Endothelial cell (in vitro differentiated cells): ENCODE data around the gene LRSAM1. TPM values are rescaled to one million over a fixed set of nuclear protein-coding genes. Genes with fewer than 3 reads are reported as not detected.

Experiments used
- DNase-seq: peaks from one replicate; pipeline ENCODE4 v3.0.0; 2021; ENCODE audit warnings: low spot score
- H3K27ac Mint-ChIP-seq: one replicate; pipeline ENCODE4 v1.8.0; 2021; ENCODE audit warnings: mixed read lengths, inconsistent platforms; ENCODE audit not compliant: unreplicated experiment
- H3K27me3 Mint-ChIP-seq: one replicate; pipeline ENCODE4 v1.8.0; 2021; ENCODE audit warnings: mild to moderate bottlenecking, moderate library complexity, mixed read lengths, inconsistent platforms; ENCODE audit not compliant: unreplicated experiment
- H3K36me3 Mint-ChIP-seq: one replicate; pipeline ENCODE4 v1.8.0; 2021; ENCODE audit warnings: mild to moderate bottlenecking, low read depth, mixed read lengths, inconsistent platforms; ENCODE audit not compliant: unreplicated experiment
- H3K4me1 Mint-ChIP-seq: one replicate; pipeline ENCODE4 v1.8.0; 2021; ENCODE audit warnings: mild to moderate bottlenecking, mixed read lengths, inconsistent platforms; ENCODE audit not compliant: unreplicated experiment
- H3K4me3 Mint-ChIP-seq: one replicate; pipeline ENCODE4 v1.8.0; 2021; ENCODE audit warnings: mild to moderate bottlenecking, mixed read lengths, inconsistent platforms; ENCODE audit not compliant: unreplicated experiment
- H3K9me3 Mint-ChIP-seq: one replicate; pipeline ENCODE4 v1.8.0; 2021; ENCODE audit warnings: mixed read lengths, inconsistent platforms; ENCODE audit not compliant: unreplicated experiment
- total RNA-seq: library from RNA; stranded (reverse); fragmentation: NEBNext Ultra II Directional; extraction: Animal tissue kit (Norgen Biotek cat#: 25700); gene quantifications from one replicate; pipeline ENCODE4 v1.2.1, GENCODE V29; 2021; ENCODE audit not compliant: unreplicated experiment
- TF ChIP-seq, protein P1 (sequence below): fragments of 200-600 bp; sonication (generic); IDR thresholded peaks from one replicate; pipeline ENCODE4 v1.5.0; 2021; ENCODE audit warnings: antibody characterized with exemption; ENCODE audit not compliant: unreplicated experiment

The LRSAM1 gene
- total RNA-seq, 1 donor from 2014 or later: 22.6 TPM

DNA sequence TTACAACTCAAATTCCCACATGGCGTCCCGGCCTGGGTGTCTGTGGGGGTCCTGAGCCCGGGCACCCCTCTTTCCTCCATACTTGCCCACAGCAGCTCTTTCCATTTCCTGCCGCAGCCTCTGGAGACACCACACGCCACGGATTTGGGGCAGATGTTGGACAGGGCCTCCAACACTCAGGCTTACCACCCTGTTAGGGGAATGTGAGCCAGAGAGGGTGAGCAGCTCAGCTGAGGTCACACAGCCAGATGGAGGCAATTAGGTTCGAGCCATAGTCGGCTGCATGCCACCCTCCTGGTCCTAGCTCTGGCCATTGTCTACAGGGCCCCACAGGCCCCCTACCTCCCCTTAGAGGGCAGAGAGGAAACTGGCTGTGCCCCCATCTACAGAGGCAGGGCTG is 85.2 kb downstream of the LRSAM1 start:
- H3K9me3 Mint-ChIP-seq: no peaks in the 10 kb centered on the region
- no peak overlapping the region for H3K4me3 Mint-ChIP-seq
- TF ChIP-seq, protein P1, sequence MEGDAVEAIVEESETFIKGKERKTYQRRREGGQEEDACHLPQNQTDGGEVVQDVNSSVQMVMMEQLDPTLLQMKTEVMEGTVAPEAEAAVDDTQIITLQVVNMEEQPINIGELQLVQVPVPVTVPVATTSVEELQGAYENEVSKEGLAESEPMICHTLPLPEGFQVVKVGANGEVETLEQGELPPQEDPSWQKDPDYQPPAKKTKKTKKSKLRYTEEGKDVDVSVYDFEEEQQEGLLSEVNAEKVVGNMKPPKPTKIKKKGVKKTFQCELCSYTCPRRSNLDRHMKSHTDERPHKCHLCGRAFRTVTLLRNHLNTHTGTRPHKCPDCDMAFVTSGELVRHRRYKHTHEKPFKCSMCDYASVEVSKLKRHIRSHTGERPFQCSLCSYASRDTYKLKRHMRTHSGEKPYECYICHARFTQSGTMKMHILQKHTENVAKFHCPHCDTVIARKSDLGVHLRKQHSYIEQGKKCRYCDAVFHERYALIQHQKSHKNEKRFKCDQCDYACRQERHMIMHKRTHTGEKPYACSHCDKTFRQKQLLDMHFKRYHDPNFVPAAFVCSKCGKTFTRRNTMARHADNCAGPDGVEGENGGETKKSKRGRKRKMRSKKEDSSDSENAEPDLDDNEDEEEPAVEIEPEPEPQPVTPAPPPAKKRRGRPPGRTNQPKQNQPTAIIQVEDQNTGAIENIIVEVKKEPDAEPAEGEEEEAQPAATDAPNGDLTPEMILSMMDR: no peak
- H3K27me3 Mint-ChIP-seq: peaks cover 12% of the 10 kb centered on the region
- no peak overlapping the region for H3K27ac Mint-ChIP-seq
- DNase-seq: no peak
- H3K4me1 Mint-ChIP-seq: peaks cover 34% of the 10 kb centered on the region
- peaks cover 11% of the 10 kb centered on the region for H3K36me3 Mint-ChIP-seq

DNA sequence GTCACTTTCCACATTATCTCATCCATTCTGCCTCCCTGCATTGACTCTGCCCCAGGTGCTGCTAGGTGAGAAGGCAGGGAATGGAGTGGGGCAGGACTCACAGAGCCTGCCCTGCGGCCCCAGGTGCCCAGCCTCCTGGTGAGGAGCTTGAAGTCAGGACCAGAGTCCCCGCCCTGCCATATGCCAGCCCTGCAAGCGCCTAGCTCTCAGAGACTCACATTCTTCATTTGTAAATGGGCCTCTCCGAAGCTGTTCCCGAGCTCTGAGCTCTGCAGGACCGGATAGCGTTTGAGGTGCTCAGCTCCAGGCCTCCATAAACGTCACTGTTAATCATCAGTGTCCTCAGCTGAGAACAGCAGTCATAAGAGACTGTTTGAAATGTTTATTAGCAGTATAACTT is 85.7 kb downstream of the LRSAM1 start:
- H3K27ac Mint-ChIP-seq: no peak overlapping the region
- DNase-seq: no peak
- peaks cover 12% of the 10 kb centered on the region for H3K27me3 Mint-ChIP-seq
- TF ChIP-seq, protein P1: no peak
- peaks cover 31% of the 10 kb centered on the region for H3K4me1 Mint-ChIP-seq
- peaks cover 6% of the 10 kb centered on the region for H3K36me3 Mint-ChIP-seq
- H3K9me3 Mint-ChIP-seq: no peaks in the 10 kb centered on the region
- no peak overlapping the region for H3K4me3 Mint-ChIP-seq

DNA sequence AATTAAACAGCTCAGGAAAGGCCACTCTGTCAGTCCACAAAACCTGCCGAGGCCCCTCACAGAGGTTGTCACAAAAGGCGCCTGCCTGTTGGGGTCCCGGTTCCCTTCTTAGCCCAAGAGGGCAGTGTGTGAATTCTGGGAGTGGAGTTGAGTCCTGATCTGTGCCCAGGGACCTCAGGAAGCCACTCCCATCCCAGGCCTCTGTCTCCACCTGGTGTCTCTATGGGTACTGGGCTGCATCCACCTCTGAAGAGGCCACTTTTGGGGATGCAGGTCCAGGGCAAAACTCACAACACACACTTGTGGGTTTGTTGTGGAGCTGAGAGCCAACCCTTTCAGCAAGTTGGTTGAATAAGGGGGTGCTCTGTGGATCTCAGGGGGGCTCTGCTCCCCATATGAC is 86.5 kb downstream of the LRSAM1 start:
- H3K9me3 Mint-ChIP-seq: no peaks in the 10 kb centered on the region
- peaks cover 32% of the 10 kb centered on the region for H3K4me1 Mint-ChIP-seq
- TF ChIP-seq, protein P1: no peak

DNA sequence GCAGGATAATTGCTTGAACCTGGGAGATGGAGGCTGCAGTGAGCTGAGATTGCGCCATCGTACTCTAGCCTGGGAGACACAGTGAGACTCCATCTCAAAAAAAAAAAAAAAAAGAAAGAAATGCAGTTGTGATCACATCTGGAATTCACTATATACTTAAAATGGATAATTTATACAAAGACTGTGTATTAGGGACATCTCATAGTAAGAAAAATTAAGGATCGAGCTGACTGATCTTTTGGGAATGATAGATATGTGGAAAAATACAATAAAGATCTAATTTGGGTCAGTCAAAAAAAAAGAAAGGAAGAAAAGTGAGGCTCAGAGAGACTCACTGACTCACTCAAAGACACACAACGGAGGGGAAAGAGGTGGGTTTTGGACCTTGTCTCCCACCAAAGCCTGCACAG is 87.5 kb downstream of the LRSAM1 start:
- Mint-ChIP-seq H3K4me1 (peaks cover 42% of the 10 kb centered on the region), H3K9me3 (no peaks in the 10 kb centered on the region), H3K27ac (peak overlapping the region; percentile 61)

More for the DNA sequence above, 86.5 kb downstream of the LRSAM1 start:
- DNase-seq: no peak
- peak overlapping the region; percentile 24 for H3K27ac Mint-ChIP-seq
- no peak overlapping the region for H3K4me3 Mint-ChIP-seq
- H3K36me3 Mint-ChIP-seq: peaks cover 4% of the 10 kb centered on the region
- H3K27me3 Mint-ChIP-seq: peaks cover 12% of the 10 kb centered on the region

DNA sequence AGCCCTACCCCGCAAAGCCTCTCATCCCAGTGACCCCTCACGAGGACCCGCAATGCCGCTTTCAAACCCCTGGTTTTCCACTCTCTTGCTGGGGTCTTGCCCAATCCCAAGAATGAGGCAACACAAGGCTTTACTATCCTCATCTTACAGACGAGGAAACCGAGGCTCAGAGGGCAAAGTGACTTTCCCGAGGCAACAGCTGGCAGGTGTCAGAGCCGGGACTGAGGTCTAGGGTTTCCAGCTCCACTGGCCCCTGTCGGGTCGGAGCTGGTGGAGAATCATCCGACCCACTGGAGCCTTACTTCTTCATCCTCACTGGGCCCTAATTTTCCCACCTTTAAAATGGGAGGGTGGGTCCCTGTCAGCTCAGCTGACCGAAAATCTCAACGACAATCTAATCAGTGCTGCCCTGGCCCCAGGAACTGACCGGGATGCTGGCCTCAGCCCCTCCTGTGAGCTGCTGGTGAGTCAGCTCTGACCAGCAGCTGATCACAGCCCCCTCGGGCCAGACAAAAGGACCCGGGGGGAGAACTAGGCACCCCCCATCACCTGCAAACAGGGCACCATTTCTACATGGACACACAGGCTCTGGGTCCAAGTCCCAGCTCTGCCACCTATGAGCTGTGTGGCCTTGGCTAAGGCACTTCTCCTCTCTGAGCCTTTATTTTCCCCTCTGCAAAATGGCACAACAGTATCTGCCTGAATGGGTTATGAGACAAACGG is 88.1 kb downstream of the LRSAM1 start:
- Mint-ChIP-seq H3K27me3 (peaks cover 14% of the 10 kb centered on the region), H3K9me3 (no peaks in the 10 kb centered on the region), H3K27ac (peak overlapping the region; percentile 61), H3K4me1 (peaks cover 42% of the 10 kb centered on the region), H3K4me3 (no peak overlapping the region), H3K36me3 (peaks cover 4% of the 10 kb centered on the region)
- no peak for DNase-seq
- TF ChIP-seq, protein P1: no peak

More for the DNA sequence above, 87.5 kb downstream of the LRSAM1 start:
- TF ChIP-seq, protein P1: no peak
- no peak for DNase-seq
- H3K36me3 Mint-ChIP-seq: peaks cover 4% of the 10 kb centered on the region
- H3K27me3 Mint-ChIP-seq: peaks cover 14% of the 10 kb centered on the region
- no peak overlapping the region for H3K4me3 Mint-ChIP-seq
